HG03025 (cell line): ENCODE results near the gene SMIM34.
"Not testable (repeated sequence)": the region's sequence is repeated elsewhere in the genome, so short reads cannot be mapped to it uniquely, and the experiment has no call there.

Experiments used
- ATAC-seq: cut with Tn5 transposase; IDR thresholded peaks from one replicate; pipeline ENCODE4 v1.9.1; 2021; ENCODE audit warnings: mild to moderate bottlenecking, moderate library complexity; ENCODE audit not compliant: unreplicated experiment, low FRiP score

SMIM34 gene

GRCh38 chr21:34374940-34375618 lies 48.7 kb downstream of the SMIM34 start, which contains the start of gene SMIM11:
SMIM11 (plus strand) TSS chr21:34375507; CDS start chr21:34379505, 3,998 bp downstream.
- ATAC-seq, result peak; percentile 85

- ATAC-seq, result not testable (repeated sequence)
These were observed 49.3 kb downstream of the SMIM34 start for GRCh38 chr21:34374462-34374861.

- no peak for ATAC-seq
These were observed 51.4 kb downstream of the SMIM34 start for GRCh38 chr21:34372321-34372720.

GRCh38 chr21:34369741-34370140 lies 54.0 kb downstream of the SMIM34 start:
- no peak for ATAC-seq
